GM19328 (cell line): ENCODE results near the gene SIL1.
A peak's percentile ranks its signal among the peaks of the same experiment; 100 is the strongest.
"Not testable (repeated sequence)": the region's sequence is repeated elsewhere in the genome, so short reads cannot be mapped to it uniquely, and the experiment has no call there.

Experiments used
- ATAC-seq: cut with Tn5 transposase; IDR thresholded peaks from one replicate; pipeline ENCODE4 v1.9.1; 2021; ENCODE audit warnings: mild to moderate bottlenecking, moderate library complexity; ENCODE audit not compliant: unreplicated experiment

The SIL1 gene

GRCh38 chr5:139113892-139114291 is 84.3 kb downstream of the SIL1 start:
- no peak for ATAC-seq

DNA sequence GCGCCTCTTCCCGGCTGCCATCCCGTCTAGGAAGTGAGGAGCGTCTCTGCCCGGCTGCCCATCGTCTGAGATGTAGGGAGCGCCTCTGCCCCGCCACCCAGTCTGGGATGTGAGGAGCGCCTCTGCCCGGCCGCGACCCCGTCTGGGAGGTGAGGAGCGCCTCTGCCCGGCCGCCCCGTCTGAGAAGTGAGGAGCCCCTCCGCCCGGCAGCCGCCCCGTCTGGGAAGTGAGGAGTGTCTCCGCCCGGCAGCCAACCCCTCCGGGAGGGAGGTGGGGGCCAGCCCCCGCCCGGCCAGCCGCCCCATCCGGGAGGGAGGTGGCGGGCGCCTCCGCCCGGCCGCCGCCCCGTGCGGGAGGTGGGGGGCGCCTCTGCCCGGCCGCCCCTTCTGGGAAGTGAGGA is 85.8 kb downstream of the SIL1 start:
- not testable (repeated sequence) for ATAC-seq

GRCh38 chr5:139110526-139111168 is 87.5 kb downstream of the SIL1 start:
- no peak for ATAC-seq

DNA sequence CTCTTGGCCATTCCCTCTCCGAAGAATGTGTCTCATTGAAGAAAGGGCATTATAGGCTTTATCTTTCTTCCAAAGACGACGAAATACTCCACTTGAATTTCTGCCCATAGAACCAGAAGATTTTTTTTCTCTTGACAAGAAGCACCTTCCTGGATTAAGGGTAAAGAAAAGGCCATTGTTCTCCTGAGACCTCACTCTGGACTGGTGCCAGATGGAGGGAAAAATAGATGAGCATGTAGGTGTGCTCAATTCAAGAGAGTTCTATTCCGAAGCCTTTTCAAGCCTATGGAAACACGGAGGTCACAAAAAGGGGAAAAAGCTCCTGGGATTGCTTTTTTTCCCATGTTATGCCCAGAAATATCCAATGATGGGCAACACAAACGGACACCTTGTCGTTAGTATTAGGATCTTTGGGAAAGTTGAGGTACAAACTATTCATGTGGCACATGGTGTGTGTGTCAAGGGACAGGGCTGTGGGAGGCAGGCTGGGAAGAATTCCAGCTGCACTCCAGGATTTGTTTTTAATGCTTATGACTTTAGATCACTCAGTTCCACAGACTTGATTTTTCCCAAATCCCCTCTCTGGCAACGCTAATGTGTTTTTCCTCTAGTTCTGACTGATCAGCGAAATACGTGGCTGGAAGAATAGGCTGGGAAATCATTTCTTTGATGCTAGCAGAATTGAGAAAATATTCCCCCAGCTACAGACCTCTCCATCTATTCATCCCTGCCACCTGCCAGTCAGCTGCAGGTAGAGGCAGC is 89.9 kb downstream of the SIL1 start:
- ATAC-seq: no peak

- no peak for ATAC-seq
These were observed 92.5 kb downstream of the SIL1 start for GRCh38 chr5:139105621-139106071.

- ATAC-seq: no peak
These were observed 93.4 kb downstream of the SIL1 start for GRCh38 chr5:139104577-139105276.

- ATAC-seq: no peak
These were observed 94.4 kb downstream of the SIL1 start for GRCh38 chr5:139103762-139104161.

- ATAC-seq: no peak
These were observed 97.3 kb downstream of the SIL1 start for GRCh38 chr5:139100825-139101224.

DNA sequence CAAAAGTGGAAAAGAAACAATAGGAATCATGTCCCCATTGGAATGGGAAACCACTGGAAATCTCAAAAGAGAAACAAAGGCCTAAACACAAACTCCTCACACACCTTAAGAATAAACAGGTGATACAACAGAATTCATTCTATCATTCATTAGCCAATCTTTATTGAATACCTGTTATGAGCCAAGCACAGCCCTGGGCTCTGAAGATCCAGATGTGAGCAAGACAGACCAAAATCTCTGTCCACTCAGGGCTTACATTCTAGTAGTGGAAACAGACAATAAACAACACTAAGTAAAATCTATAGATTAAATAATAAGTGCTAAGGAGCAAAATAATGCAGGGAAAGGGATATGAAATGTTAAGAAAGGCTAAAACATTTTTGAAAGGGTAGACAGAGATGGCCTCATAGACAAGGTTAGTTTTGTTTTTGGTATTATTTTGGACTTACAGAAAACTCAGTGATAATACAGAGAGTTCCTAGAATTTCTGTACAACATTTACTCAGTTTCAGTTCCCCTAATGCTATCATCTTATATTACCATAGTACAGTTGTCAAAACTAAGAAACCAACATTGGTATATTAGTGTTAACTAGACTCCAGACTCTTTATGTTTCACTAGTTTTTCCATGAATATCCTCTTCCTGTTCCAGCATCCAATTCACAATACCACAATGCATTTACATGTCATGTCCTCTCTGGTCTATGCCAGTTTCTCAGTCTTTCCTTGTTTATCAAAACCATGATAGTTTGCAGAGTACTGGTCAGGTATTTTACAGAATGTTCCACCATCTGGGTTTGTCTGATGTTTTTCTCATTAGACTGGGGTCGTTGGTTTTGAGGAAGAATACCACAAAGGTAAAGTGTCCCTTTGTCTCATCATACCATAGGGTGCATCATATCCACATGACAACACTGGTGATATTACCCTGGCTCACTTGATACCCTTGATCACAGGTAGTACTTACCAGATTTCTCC is 103.7 kb downstream of the SIL1 start:
- peak; percentile 94 for ATAC-seq

- no peak for ATAC-seq
These were observed 105.3 kb downstream of the SIL1 start for GRCh38 chr5:139092741-139093343.

DNA sequence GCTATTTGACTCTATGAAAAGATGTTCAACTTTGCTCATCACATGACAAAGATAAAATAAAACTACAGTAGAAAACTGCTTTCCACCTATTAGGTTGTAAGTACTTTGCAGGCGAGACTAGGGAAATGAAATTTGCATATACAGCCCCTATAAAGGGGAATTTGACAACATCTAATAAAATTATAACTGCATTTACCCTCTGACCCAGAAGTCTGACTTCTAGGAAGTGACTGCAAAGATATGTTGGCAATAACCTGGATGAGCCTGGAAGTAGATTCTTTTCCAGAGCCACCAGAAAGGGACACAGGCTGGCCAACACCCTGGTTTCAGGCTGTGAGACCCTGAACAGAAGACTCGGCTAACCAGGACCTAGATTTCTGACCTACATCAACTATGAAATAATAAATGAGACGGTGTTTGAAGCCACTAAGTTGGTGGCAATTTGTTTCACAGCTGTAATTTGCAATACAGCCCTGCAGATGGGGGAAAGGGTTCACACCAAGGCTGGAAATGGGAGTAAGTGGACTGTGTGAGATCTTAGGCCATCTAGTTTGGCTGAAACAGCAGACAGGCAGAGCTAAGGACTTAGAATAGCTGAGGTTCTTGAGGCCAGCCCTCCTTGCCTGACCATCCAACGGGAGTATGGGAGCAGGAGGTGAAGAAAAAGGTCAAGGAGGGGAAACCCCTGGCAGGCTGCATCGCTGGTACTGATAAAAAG is 106.6 kb downstream of the SIL1 start:
- ATAC-seq: no peak

DNA sequence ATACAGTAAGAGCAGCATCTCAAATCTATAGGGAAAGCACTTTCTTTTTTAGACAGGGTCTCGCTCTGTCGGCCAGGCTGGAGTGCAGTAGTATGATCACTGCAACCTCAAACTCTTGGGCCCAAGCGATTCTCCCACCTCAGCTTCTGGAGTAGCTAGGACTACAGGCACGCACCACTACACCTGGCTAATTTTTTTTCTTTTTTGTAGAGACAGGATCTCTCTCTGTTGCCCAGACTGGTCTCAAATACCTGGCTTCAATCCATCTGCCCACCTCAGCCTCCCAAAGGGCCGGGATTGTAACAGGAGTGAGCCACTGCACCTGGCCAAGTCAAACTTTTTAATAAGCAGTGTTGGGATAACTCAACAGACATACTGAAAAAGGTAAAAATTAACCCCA is 107.6 kb downstream of the SIL1 start:
- no peak for ATAC-seq

- no peak for ATAC-seq
These were observed 110.1 kb downstream of the SIL1 start for GRCh38 chr5:139088024-139088423.

DNA sequence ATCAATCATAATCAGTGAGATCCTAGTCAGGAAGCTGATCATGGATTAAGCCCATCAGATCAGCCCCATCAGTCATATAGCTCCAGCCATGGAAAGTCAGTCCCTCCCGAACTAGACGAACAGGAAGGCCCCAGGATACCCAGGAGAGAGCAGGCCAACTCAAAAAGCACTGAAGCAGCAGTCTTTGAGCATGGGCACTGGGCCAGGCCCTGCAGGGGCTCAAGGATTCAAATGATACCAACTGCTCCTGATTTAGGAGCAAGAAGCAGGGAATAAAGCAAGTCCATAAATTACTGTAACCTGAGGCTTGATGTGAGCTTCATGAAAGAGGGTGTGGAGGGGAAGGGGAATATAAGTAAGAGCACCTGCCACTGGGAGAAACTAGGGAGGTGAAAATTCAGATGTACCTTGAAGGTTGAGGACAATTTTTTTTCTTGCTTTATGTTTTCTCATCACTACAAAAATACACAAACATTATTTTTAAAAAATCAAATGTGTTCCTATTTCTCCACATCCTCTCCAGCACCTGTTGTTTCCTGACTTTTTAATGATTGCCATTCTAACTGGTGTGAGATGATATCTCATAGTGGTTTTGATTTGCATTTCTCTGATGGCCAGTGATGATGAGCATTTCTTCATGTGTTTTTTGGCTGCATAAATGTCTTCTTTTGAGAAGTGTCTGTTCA is 115.2 kb downstream of the SIL1 start:
- ATAC-seq: no peak

DNA sequence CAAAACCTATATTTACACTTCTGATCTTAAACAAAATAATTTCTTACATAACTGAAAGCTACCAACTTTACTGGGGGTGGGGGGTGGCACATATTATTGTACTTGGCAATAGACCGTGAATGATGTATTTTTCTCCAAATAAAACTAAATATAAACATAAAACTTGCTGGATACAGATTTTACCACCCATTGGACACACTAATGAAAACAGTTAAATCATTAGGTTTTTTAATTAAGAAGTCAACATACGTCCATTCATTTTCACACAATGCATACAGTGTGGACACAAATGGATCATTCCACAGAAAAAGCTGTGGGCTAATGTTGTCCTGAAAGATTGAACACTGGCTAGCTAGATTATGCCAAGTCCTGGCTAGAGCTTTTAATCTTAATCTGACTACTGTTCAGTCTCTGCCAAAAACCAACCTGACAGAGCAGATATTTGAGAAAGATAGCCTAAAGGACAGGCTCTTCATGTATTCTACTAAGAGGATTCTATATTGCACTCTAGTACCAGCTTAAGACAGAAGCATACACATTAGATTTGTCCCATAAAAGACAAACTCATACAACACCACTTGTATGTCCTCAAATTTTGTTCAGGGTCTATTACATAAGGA is 118.1 kb downstream of the SIL1 start:
- no peak for ATAC-seq

DNA sequence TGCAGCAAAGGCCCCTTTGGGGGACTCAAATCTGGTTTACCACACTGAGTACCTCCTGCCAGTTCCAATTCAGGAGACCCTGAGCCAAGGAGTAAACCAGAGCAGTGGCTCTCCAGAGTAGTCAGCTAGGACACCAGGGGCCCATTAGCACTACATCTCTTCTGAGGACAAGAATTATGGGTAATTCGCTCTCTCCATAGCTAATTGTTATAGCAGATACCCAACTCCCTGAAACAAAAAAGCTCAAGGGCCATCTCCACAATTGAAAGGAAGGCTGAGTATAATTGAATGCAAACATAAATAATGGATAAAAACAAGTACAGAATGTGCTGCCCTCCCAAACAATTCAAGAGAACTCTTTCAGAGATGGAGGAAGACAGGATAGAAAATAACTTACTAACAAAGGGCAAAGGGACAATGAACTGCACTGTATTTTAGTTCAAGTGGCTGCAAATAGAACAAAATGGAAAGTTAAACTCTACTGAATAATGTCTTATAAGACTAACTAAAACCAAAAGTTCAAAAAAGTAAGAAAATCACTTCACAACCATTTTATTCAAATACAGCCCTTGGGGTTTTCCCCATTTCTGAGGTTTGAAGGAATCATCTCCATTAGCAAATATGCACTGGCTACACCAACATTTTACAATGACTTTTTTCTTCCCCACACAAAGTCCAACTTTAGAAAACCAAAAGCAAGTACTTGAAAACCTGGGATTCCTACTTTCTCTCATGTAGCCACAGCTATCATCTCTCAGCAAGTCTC is 118.8 kb downstream of the SIL1 start:
- ATAC-seq: no peak

GRCh38 chr5:139078345-139078744 is 119.8 kb downstream of the SIL1 start:
- no peak for ATAC-seq

GRCh38 chr5:139077899-139078298 is 120.3 kb downstream of the SIL1 start:
- ATAC-seq: no peak
